NB4 (cell line): Measurements from ENCODE around the gene METTL26.

Source experiments
- DNase-seq: peaks from one replicate; pipeline ENCODE4 v3.0.0; 2010; ENCODE audit warnings: low read depth
- H3K4me3 ChIP-seq: one replicate; pipeline ENCODE4 v1.5.1; 2011; ENCODE audit warnings: mild to moderate bottlenecking, low read depth, low read length, moderate library complexity
- MYC ChIP-seq: IDR thresholded peaks from 2 replicates; pipeline ENCODE4 v1.6.1; 2011; ENCODE audit warnings: low read depth, low read length
- POLR2A ChIP-seq: IDR thresholded peaks from 2 replicates; pipeline ENCODE4 v1.6.1; 2011; ENCODE audit warnings: mild to moderate bottlenecking; ENCODE audit not compliant: insufficient read length; ENCODE audit errors: extremely low read depth

METTL26 gene

GRCh38 chr16:585351-585750 is 50.8 kb downstream of the METTL26 start:
- no peak for DNase-seq
- H3K4me3 ChIP-seq, result no peak overlapping the region
- TF ChIP-seq POLR2A (peak; percentile 14), MYC (no peak)
